ENCODE results near the gene PDAP1. TPM values are rescaled to one million over a fixed set of nuclear protein-coding genes. Genes with fewer than 3 reads are reported as not detected.
A peak's percentile ranks its signal among the peaks of the same experiment; 100 is the strongest.

PDAP1 gene
- total RNA-seq, 1 donor: 33.7 TPM

GRCh38 chr7:99456288-99456687, 47.9 kb upstream of the PDAP1 start:
- no peaks in the 10 kb centered on the region for H3K27me3 ChIP-seq (ENCODE audit: insufficient read depth, low read length)
- no peak for TF ChIP-seq CTCF (IDR thresholded peaks at IDR 0.05; ENCODE audit: extremely low read depth, low read depth, low read length)
- no peaks in the 10 kb centered on the region for H3K9me3 ChIP-seq (ENCODE audit: low read depth, low read length)
- DNase-seq (ENCODE audit: insufficient read length, low spot score, missing footprints): peak; percentile 35
- H3K36me3 ChIP-seq (ENCODE audit: insufficient read depth, low read length): peaks cover 71% of the 10 kb centered on the region
- H3K27ac ChIP-seq (ENCODE audit: low read depth, low read length): no peak overlapping the region
- no peak overlapping the region for H3K4me3 ChIP-seq (ENCODE audit: insufficient read depth, low read length)
- H3K4me2 ChIP-seq (ENCODE audit: insufficient read depth, low read length): no peak overlapping the region
- H3K4me1 ChIP-seq (ENCODE audit: insufficient read depth, low read length): no peaks in the 10 kb centered on the region
- H3K79me2 ChIP-seq (ENCODE audit: insufficient read depth, low read length): peaks cover 82% of the 10 kb centered on the region
- H2AFZ ChIP-seq (ENCODE audit: low read length): no peak overlapping the region
- H4K20me1 ChIP-seq (ENCODE audit: insufficient read depth, low read length): peaks cover 32% of the 10 kb centered on the region

GRCh38 chr7:99455874-99456273, 47.5 kb upstream of the PDAP1 start:
- DNase-seq (ENCODE audit: insufficient read length, low spot score, missing footprints): peak; percentile 39
- Histone ChIP-seq H3K4me2 (ENCODE audit: insufficient read depth, low read length) (no peak overlapping the region), H3K27ac (ENCODE audit: low read depth, low read length) (no peak overlapping the region), H3K27me3 (ENCODE audit: insufficient read depth, low read length) (no peaks in the 10 kb centered on the region), H3K4me1 (ENCODE audit: insufficient read depth, low read length) (no peaks in the 10 kb centered on the region), H3K36me3 (ENCODE audit: insufficient read depth, low read length) (peaks cover 73% of the 10 kb centered on the region), H3K79me2 (ENCODE audit: insufficient read depth, low read length) (peaks cover 80% of the 10 kb centered on the region), H4K20me1 (ENCODE audit: insufficient read depth, low read length) (peaks cover 34% of the 10 kb centered on the region), H3K4me3 (ENCODE audit: insufficient read depth, low read length) (no peak overlapping the region), H3K9me3 (ENCODE audit: low read depth, low read length) (no peaks in the 10 kb centered on the region), H2AFZ (ENCODE audit: low read length) (no peak overlapping the region)
- TF ChIP-seq CTCF (IDR thresholded peaks at IDR 0.05; ENCODE audit: extremely low read depth, low read depth, low read length): no peak

- Histone ChIP-seq H3K9me3 (ENCODE audit: low read depth, low read length) (no peaks in the 10 kb centered on the region), H3K4me3 (ENCODE audit: insufficient read depth, low read length) (no peak overlapping the region), H3K4me2 (ENCODE audit: insufficient read depth, low read length) (no peak overlapping the region), H3K27me3 (ENCODE audit: insufficient read depth, low read length) (no peaks in the 10 kb centered on the region), H2AFZ (ENCODE audit: low read length) (no peak overlapping the region), H3K4me1 (ENCODE audit: insufficient read depth, low read length) (no peaks in the 10 kb centered on the region), H3K36me3 (ENCODE audit: insufficient read depth, low read length) (peaks cover 74% of the 10 kb centered on the region), H4K20me1 (ENCODE audit: insufficient read depth, low read length) (peaks cover 23% of the 10 kb centered on the region), H3K27ac (ENCODE audit: low read depth, low read length) (no peak overlapping the region), H3K79me2 (ENCODE audit: insufficient read depth, low read length) (peaks cover 68% of the 10 kb centered on the region)
- TF ChIP-seq CTCF (IDR thresholded peaks at IDR 0.05; ENCODE audit: extremely low read depth, low read depth, low read length): no peak
- DNase-seq (ENCODE audit: insufficient read length, low spot score, missing footprints): peak; percentile 31
Observed at GRCh38 chr7:99453105-99453504, 44.7 kb upstream of the PDAP1 start.

GRCh38 chr7:99452541-99452940, 44.1 kb upstream of the PDAP1 start:
- Histone ChIP-seq H3K4me2 (ENCODE audit: insufficient read depth, low read length) (no peak overlapping the region), H3K9me3 (ENCODE audit: low read depth, low read length) (no peaks in the 10 kb centered on the region), H3K36me3 (ENCODE audit: insufficient read depth, low read length) (peaks cover 74% of the 10 kb centered on the region), H3K79me2 (ENCODE audit: insufficient read depth, low read length) (peaks cover 64% of the 10 kb centered on the region), H3K27ac (ENCODE audit: low read depth, low read length) (no peak overlapping the region), H3K27me3 (ENCODE audit: insufficient read depth, low read length) (no peaks in the 10 kb centered on the region), H3K4me3 (ENCODE audit: insufficient read depth, low read length) (no peak overlapping the region), H4K20me1 (ENCODE audit: insufficient read depth, low read length) (peaks cover 18% of the 10 kb centered on the region), H2AFZ (ENCODE audit: low read length) (no peak overlapping the region), H3K4me1 (ENCODE audit: insufficient read depth, low read length) (no peaks in the 10 kb centered on the region)
- no peak for TF ChIP-seq CTCF (IDR thresholded peaks at IDR 0.05; ENCODE audit: extremely low read depth, low read depth, low read length)
- peak; percentile 68 for DNase-seq (ENCODE audit: insufficient read length, low spot score, missing footprints)
